Measurements from ENCODE around the gene RAPGEF1.
"Not testable (repeated sequence)": the region's sequence is repeated elsewhere in the genome, so short reads cannot be mapped to it uniquely, and the experiment has no call there.

RAPGEF1 gene

DNA sequence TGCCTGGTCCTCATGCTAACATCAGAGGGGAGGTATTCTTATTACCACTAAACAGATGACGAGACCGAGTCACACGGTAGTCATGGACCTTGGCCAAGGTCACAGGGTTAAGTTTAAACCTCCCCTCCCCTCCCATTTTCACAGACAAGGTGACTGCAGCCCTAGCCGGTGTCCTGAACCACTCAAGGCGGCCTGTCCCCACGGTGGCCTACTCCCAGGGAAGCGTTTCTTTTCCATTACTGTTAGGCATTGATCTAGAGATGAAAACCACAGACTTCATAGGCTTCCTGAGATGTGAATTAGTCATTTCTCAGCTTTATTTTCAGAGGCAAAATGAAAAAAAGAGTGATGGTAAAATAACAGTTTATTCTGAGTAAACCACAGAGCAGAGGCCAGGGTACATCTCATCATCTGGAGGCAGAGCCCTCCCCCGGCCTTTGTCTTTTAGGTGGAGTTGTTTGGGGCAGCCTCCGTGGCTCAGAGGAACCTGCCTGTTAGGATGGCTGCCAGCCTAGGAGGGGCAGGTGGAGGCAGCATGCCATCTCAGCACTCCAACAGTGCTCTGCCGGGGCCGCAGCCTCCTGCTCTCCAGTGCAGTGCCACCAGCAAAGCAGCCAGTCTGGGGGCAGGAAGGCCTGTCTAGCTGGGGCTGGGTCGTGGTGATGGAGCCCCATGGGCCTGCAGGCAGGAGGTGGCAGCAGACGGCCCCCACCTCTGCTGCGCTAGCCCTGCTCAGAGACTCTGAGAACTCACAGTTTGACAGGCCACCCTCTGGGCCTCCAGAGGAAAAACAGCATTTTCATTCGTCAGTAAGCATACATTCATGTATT, 71.2 kb downstream of the RAPGEF1 start:
- no peak for FAIRE-seq

DNA sequence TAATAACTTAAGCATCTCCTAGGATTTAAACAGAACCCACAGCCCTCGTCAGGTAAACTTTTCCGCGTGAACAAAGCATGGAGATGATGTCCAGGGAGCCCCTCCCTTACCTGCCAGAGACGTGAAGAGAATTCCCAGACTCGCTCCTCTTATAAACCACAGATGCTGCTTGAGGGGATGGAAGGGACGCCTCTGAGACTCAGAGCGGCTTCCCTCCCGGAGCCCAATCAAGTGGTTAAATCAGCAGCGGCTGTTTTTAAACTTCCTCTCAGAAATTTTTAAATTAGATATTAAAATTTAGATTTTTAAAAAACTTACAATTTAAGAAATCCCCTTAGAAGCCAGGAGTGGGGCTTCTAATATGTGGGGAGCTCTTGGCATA, 71.8 kb downstream of the RAPGEF1 start:
- FAIRE-seq = no peak

GRCh38 chr9:131667576-131667975, 72.3 kb downstream of the RAPGEF1 start:
- no peak for FAIRE-seq

- FAIRE-seq = no peak
These were observed 73.1 kb downstream of the RAPGEF1 start for GRCh38 chr9:131666774-131667173.

DNA sequence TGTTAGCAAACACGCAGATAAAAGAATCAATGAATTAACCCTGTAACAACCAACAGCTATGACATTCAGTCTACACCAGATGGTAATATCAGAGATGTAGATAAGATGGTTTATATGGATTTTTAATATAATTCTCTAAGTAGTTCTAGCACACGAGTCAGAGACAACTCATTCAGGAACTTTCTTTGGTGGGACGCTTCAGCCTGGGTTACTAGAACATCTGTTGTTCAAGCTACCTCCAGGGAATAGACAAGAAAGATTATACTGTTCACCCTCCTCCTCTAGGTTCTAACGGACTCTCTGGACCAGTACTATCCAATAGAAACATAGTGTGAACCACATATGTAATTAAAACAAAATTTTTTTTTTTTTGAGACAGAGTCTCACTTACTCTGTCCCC, 73.8 kb downstream of the RAPGEF1 start:
- FAIRE-seq = no peak

DNA sequence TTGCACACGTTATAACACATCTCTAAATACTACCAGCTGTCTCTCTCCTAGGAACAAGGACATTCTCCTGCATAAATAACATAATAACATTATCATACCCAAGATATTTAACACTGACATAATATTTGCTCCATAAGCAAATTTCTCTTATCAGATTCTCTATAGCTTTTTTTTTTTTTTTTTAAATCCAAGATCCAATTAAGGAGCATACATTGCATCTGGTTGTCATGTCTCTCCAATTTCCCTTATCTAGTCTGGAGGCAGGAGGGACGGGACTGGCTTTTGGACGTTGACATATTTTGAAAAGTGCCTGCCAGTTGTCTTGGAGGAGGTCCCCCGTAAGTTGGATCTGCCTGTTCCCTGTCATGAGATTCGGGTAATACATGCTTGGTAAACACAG, 76.6 kb downstream of the RAPGEF1 start:
- FAIRE-seq = no peak

DNA sequence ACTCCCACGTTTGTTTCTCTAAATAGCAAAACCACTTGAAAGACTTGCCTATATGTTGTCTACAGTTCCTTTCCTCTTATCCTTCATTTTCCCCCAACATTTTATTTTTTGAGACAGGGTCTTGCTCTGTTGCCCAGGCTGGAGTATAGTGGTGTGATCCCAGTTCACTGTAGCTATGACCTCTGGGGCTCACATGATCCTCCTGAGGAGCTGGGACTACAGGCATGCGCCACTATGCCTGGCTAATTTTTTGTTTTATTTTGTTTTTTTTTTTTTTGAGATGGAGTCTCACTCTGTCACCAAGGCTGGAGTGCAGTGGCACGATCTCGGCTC, 77.6 kb downstream of the RAPGEF1 start:
- FAIRE-seq = not testable (repeated sequence)

- FAIRE-seq = no peak
These were observed 78.1 kb downstream of the RAPGEF1 start for GRCh38 chr9:131661568-131662288.

DNA sequence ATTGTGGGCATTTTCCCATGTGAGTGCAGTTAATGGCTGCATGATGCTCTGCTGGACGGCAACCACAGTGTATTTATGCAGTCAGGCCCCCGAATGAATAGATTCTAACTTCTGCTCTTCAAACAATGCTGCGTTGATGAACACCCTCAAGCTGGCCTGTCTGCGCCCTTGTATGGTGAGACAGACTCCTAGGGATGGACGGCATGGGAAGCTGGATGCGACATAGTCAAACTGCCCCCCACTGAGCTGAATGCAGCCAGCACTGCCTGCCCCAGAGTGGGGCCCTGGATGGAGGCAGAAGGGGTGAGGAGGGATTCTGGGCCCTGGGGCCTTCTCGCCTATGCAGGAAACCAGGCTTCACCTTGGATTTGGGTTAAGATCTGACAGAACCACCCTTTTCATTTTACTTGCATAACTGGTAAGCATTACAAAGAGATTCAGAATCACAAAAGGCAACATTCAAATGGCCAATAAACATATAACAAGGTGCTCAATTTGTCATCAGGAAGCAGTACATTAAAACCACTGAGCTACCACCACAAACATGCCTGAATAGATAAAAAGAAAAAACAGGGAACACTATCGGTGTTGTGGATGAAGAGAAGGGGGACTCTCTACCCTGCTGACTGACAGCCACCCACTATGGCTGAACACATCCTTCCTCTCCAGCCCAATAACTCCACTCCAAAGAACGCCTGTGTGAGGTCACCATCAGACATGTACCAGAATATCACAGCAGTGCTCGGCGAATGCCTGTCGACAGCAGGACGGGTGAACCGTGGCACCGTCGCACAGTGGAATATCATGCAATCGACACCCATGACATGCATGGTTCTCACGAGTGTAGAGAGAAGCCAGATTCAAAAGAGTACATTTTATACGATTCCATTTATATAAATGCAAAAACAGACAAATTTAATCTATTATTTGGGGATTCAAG, 79.1 kb downstream of the RAPGEF1 start:
- no peak for FAIRE-seq

DNA sequence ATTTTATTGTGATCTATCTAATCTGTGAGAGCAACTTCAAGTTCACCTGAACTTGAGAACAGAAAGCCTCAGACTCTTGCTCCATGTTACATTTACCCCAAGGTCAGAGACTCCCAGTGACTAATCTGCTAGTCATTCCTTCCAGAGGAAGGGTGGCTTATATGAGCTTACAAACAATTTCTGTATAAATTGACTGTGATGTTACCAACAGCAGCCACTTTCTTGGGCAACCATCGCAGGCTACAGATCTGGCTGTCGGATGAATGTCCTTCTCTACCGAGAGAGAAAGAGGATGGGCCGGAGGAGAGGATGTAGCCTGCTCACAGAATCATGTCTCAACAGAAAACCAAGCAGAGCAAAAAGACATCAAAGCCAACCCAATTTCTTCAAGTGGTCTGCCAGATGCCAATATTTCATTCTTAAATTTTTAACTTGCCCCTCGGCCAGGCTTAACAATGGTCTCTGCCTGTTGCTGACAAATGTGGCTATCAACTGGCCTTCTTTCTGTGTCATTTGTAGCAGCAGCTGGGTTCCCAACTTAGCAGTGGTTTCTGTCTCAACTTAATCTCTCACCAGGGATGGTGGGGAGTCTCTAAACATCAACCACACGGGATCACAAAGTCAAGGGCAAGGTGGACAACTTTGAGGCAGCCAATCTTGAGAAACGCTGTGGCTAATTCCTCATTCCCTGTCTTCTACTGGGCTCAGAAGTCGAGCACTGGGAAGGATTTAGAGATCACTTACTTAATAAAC, 81.3 kb downstream of the RAPGEF1 start:
- no peak for FAIRE-seq

- no peak for FAIRE-seq
These were observed 81.9 kb downstream of the RAPGEF1 start for GRCh38 chr9:131657940-131658339.

DNA sequence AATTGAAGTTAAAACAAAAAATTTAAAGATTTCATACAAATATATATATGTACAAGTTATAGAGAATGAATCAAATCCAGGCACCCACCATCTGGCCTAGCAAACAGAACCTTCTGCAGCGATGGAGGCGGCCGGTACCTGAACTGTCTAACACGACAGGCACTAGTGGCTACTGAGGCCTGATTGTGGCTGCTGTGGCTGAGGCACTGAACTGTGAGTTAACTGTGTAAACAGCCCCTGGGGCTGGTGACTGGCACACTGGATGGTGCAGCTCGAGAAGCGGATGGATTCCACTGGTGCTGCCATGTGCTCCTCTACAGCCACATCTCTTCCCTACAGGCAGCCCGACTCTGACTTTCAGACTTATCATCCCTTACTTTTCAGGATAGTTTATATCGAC, 82.4 kb downstream of the RAPGEF1 start:
- no peak for FAIRE-seq

DNA sequence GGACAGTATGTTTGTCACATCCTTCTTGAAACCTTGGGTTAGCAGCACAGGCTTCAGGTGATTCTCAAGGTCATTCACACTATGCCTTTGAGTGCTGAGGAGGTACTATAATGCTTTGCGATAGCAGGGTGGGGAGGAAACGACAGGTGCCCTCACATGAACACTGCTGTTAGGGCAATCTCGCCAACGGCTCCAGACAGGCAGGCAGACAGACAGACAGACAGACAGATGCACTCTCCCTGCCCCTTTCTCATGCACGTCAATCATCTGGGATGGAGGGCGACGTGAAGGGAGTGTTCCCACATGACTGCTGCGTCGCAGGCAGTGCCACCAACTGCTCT, 82.9 kb downstream of the RAPGEF1 start:
- FAIRE-seq = no peak

DNA sequence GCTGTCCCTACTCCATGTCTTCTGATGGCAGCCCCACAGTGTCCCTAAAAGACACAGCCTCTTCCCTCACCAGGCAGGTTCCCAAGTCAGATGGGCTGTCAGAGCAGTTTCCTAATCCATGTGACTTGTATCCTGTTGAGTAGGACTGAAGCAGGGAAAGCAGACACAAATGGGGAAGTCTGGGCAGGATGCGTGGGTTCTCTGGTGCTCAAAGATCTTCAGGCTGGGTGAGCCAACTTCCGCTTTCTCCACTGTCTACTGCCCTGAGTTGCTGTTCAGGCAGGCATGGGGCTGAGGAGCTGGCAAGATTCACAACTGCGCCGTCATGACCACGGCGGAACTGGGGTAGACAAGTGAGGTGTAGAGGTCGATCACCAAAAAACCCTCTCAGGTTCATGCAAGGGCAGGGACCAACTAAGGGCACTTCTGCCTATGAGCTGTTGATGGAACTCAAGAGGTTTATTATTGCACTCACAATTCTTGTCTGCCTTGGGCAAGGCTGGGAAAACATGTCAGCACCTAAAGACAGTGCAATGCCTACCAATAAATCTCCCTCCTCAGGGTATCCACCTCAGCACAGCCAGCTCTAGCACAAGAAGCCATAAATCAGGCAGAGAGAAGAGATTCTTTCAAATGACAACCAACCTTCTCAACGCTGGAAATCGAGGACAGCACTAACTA, 83.4 kb downstream of the RAPGEF1 start:
- no peak for FAIRE-seq

- not testable (repeated sequence) for FAIRE-seq
These were observed 85.5 kb downstream of the RAPGEF1 start for GRCh38 chr9:131654369-131654768.

- FAIRE-seq = no peak
These were observed 88.3 kb downstream of the RAPGEF1 start for GRCh38 chr9:131651599-131651998.

- no peak for FAIRE-seq
These were observed 88.7 kb downstream of the RAPGEF1 start for GRCh38 chr9:131651160-131651559.

- no peak for FAIRE-seq
These were observed 89.6 kb downstream of the RAPGEF1 start for GRCh38 chr9:131650254-131650653.

DNA sequence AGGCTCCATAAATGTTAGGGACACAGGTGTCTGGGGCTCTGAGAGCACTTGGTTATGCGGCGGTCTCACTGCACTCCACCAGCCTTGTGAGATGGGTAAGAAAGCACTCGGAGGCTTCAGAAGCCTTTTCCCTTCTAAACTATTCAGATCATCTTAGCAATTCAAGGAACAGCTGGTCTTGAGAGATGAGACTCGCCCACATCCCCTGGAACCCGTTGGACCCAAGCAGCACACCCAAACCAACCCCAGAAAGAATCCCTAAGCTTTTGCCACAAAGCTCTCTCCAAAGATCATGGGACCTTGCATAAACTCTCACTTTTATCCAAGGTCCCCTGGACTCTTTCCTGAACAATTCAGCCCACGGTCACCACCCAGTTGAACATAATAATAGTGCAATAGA, 90.2 kb downstream of the RAPGEF1 start:
- FAIRE-seq = no peak

GRCh38 chr9:131645078-131645776, 94.6 kb downstream of the RAPGEF1 start:
- no peak for FAIRE-seq

DNA sequence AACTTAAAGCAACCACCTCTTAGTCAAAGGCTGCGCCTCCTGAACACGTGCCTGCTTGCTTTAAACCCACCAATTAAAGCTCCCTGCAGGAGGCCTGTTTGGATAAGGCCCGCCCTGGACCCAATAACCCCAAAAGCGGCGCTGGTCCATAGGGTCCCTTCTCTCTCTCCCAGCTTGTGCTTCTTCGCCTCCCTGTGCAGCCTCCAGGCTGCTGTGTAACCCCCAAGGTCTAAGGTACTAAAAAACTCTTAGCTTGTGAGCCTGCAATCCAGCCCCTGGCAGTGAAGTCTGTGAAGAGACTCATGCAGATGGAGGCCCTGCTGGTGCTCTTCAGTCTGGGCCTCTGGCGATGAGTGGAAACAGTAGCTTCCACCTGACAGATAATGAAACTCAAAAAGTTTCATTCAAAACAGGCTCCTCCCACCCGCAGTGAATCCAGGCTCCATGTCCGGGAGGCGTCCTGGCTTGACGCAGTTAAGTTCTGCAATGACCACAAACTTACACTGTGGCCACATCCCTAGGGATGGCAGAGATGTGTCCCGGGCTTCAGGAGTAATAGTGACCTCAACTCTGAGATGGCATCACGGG, 97.3 kb downstream of the RAPGEF1 start:
- no peak for FAIRE-seq
